BJ (cell line): ENCODE measurements around the gene MTMR1. TPM values are rescaled to one million over a fixed set of nuclear protein-coding genes. Genes with fewer than 3 reads are reported as not detected.
A peak's percentile ranks its signal among the peaks of the same experiment; 100 is the strongest.

Source experiments
- CTCF ChIA-PET: fragments of 350-600 bp; formaldehyde crosslinking; extraction: SDS; loops from one replicate; lab custom pipeline; 2021; ENCODE audit warnings: antibody characterized with exemption, inconsistent platforms; lab: Yijun Ruan, JAX
- POLR2A ChIA-PET: fragments of 300-600 bp; sonication (Branson Sonifier 250); formaldehyde crosslinking; extraction: SDS; loops from one replicate; lab custom pipeline; 2021; ENCODE audit warnings: antibody characterized with exemption; lab: Charles Lee
- DNase-seq: peaks from one replicate; pipeline ENCODE4 v3.0.0-alpha.2; 2011; ENCODE audit warnings: low read depth
- H3K27me3 ChIP-seq: 2 replicates; pipeline ENCODE4 v1.6.0; 2011; ENCODE audit warnings: low read length; ENCODE audit not compliant: control insufficient read depth, insufficient read depth
- H3K36me3 ChIP-seq: 2 replicates; pipeline ENCODE4 v1.5.1; 2011; ENCODE audit warnings: low read length; ENCODE audit not compliant: control insufficient read depth, insufficient read depth
- H3K4me3 ChIP-seq: 2 replicates; pipeline ENCODE4 v1.5.1; 2011; ENCODE audit warnings: low read depth, mild to moderate bottlenecking, control low read depth, low read length
- polyA plus RNA-seq: library from polyadenylated mRNA; depleted of rRNA; stranded (reverse); fragments of >200 nt; gene quantifications from 2 replicates; pipeline ENCODE4 v1.2.3, GENCODE V29; 2011
- TF ChIP-seq, protein P1 (sequence below): IDR thresholded peaks from 2 replicates; pipeline ENCODE4 v1.5.1; 2011; ENCODE audit warnings: low read depth, mild to moderate bottlenecking, control low read depth, inconsistent platforms, low read length, moderate library complexity; ENCODE audit not compliant: insufficient read depth

MTMR1 gene
- polyA plus RNA-seq, 1 experiment, result 14.2 TPM

DNA sequence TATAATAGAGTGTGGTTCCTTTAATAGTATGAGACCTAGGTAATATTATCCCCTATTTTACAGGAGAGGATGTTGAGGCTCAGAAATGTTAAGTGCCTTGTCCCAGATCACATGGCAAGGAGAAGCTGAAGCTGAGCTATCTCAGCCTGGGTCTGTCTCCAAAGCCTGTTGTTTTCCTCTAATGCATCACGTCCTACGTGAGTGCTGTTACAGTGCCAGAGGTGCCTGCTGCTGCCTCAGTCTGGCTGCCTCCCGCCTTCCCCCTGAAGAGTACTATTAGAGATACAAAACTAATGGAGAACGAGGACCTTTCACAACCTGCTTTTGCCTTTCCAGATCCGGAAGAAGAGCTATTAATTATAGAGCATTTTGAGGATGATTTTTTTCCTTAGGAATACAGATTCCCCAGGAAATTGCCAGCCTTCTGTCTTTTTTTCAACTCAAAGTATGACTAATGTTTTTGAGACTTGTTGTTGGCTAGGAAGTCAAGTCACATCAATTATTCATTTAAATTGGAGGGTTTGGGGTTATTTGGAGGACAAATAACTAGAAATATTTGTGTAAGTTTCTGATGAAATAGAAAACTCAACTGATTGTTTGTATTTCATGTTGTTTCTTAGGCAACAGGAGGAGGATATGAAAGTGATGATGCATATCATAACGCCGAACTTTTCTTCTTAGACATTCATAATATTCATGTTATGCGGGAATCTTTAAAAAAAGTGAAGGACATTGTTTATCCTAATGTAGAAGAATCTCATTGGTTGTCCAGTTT is 43.9 kb upstream of the MTMR1 start:
- no peak overlapping the region for H3K4me3 ChIP-seq
- no peaks in the 10 kb centered on the region for H3K27me3 ChIP-seq
- DNase-seq, result peak; percentile 31
- no peaks in the 10 kb centered on the region for H3K36me3 ChIP-seq
- TF ChIP-seq, protein P1, sequence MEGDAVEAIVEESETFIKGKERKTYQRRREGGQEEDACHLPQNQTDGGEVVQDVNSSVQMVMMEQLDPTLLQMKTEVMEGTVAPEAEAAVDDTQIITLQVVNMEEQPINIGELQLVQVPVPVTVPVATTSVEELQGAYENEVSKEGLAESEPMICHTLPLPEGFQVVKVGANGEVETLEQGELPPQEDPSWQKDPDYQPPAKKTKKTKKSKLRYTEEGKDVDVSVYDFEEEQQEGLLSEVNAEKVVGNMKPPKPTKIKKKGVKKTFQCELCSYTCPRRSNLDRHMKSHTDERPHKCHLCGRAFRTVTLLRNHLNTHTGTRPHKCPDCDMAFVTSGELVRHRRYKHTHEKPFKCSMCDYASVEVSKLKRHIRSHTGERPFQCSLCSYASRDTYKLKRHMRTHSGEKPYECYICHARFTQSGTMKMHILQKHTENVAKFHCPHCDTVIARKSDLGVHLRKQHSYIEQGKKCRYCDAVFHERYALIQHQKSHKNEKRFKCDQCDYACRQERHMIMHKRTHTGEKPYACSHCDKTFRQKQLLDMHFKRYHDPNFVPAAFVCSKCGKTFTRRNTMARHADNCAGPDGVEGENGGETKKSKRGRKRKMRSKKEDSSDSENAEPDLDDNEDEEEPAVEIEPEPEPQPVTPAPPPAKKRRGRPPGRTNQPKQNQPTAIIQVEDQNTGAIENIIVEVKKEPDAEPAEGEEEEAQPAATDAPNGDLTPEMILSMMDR, result no peak
- ChIA-PET CTCF (no interaction called here), POLR2A (no interaction called here)

GRCh38 chrX:150651906-150652305 is 41.3 kb upstream of the MTMR1 start:
- TF ChIP-seq, protein P1, result no peak
- ChIA-PET CTCF (no interaction called here), POLR2A (no interaction called here)
- Histone ChIP-seq H3K4me3 (no peak overlapping the region), H3K27me3 (no peaks in the 10 kb centered on the region), H3K36me3 (no peaks in the 10 kb centered on the region)
- no peak for DNase-seq

DNA sequence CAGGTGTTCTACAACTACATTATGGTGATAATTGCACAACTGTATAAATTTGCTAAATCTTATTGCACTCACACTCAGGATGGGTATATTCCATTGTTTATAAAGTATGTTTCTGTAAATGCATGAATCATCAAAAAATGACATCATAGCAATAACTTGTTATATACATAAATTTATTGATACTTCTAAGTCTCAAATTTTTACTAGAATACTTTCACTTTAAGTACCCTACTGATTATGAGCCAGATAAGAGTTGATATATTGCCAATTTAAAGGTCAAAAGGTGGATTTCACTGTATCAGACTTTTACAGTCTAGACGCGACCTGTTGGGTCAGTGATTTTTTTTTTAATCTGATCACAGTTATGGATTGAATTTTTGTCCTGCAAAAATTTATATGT is 37.4 kb upstream of the MTMR1 start:
- CTCF ChIA-PET, result no interaction called here

DNA sequence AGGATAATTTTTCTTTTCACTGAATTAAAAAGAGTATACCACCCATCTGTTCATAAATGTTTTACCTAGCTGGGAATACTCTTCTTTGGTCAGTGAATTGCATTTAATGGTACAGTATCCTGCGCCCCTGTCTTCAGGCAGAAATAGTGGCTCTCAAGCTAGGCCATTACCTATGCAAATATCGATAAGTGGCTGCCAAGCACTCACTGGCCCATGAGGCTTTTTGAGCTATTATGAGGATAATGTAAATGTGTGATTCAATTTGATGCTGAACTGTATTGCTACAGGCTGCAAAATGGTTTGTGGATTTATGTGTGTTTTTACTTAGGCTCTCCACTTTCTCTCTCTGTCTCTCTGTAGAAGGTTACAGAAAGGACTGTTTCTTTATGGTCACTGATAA is 30.1 kb upstream of the MTMR1 start:
- ChIA-PET POLR2A (no interaction called here), CTCF (interaction anchor here (1.1 kb wide), 1 partner anchor 52 kb away, joined by 3 read pairs; no protein-coding TSS in a partner anchor)
- no peaks in the 10 kb centered on the region for H3K27me3 ChIP-seq
- TF ChIP-seq, protein P1, result no peak
- no peak for DNase-seq
- H3K36me3 ChIP-seq, result no peaks in the 10 kb centered on the region; the same call in 1 of the 2 replicates
- no peak overlapping the region for H3K4me3 ChIP-seq

More for the DNA sequence above, 37.4 kb upstream of the MTMR1 start:
- Histone ChIP-seq H3K27me3 (no peaks in the 10 kb centered on the region), H3K36me3 (no peaks in the 10 kb centered on the region), H3K4me3 (no peak overlapping the region)
- DNase-seq, result no peak
- POLR2A ChIA-PET, result no interaction called here
- TF ChIP-seq, protein P1, result no peak

DNA sequence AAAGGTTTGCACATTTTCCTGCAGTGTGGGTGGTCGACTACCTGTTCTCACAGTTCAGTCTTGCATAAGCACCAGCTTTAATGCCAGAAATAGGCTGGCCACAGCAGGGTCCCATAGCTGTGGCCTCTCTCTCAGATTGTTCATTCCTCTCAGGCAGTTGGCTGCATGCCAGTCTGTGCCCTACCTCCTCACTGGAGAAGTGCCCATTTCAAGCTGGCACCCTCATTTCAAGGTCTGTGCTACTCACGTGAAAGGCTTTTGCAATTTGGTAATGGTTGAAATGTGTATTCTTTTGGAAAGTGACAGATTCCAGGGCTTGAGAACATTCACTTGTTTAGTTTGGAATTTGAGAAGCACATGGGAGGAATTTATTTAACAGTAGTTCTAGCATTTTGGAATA is 28.9 kb upstream of the MTMR1 start:
- ChIA-PET POLR2A (no interaction called here), CTCF (no interaction called here)
- H3K27me3 ChIP-seq, result no peaks in the 10 kb centered on the region
- no peaks in the 10 kb centered on the region; the same call in 1 of the 2 replicates for H3K36me3 ChIP-seq
- TF ChIP-seq, protein P1, result no peak
- no peak overlapping the region for H3K4me3 ChIP-seq
- no peak for DNase-seq
